GM19025 (cell line): Measurements from ENCODE around the gene PSEN2.
"Not testable (repeated sequence)": the region's sequence is repeated elsewhere in the genome, so short reads cannot be mapped to it uniquely, and the experiment has no call there.

Experiments used
- ATAC-seq: cut with Tn5 transposase; IDR thresholded peaks from one replicate; pipeline ENCODE4 v1.9.1; 2021; ENCODE audit warnings: mild to moderate bottlenecking, low read depth, moderate library complexity; ENCODE audit not compliant: unreplicated experiment

Gene PSEN2

DNA sequence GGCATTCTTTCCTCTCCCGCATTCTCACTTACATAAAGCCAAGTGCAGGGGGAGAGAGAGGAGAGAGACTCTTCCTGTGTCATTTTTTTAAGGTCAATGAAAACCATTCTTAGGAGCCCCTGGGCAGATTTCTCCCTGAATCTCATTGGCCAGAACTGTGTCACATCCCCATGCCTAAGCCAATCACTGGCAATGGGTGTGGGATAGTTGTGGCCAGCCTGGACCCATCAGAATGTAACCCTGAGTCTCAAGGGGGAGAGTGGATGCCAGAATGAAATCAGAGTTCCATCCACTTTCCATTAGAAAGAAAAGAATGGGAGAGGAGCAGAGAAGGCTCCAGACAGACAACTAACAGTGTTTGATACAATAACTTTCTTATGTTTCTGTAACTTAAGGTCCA, 38.5 kb downstream of the PSEN2 start:
- ATAC-seq: no peak

DNA sequence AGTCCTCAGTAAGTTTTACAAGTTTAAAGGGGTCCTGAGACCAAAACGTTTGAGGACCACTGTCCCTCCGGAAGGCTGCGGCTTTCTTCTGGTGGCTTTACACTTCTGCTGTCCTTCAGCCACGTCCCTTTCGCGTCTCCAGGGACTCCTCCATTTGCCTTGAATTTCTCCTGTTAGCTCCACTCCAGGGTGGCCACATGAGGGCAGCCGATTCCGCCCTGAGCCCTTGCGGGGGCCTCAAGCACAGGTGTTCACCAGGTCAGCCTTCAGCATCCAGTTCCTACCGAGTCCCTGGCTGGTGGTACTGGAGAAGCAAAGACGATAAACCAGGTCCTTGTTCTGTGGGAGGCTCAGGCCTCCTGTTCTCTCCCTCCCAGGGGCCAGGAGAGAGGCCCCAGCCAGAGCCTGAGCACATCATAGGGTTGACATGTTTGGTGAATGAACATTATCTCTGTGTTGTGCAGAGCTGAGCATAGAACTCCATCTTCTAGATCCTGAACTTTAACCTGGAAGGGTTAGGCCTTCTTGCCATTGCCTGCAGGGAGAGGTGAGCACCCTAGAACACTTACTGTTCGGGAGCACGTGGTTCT, 42.3 kb downstream of the PSEN2 start:
- ATAC-seq: no peak

DNA sequence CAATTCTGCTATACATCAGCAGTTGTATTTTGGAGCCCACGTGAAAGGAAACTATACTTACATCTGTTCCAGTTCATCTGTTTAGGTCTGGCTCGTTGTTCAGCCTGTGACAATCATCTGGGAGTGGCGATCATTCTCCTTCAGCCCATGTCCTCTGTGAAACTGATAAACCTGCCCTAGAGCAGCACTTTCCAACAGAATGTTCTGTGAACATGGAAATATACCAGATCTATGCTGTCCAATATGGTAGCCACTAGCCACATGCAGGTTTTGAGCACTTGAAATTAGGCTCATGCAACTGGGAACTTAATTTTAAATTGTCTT, 45.2 kb downstream of the PSEN2 start:
- peak; percentile 6 for ATAC-seq

DNA sequence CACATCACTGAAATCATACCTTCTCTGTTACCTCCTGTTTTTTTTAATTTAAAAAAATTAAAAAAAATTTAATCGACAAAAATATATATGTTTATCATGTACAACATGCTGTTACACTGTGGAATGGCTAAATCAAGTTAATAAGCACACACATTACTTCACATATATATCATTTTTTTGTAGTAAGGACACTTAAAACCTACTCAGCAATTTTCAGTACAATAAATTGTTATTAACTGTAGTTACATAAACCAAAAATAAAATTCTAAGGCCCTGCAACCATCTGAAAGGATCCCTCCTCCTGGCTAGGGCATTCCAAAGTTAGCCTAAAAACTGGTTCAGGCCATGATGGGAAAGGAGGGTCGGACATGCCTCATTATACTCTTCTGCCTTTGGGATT, 46.1 kb downstream of the PSEN2 start:
- no peak for ATAC-seq

DNA sequence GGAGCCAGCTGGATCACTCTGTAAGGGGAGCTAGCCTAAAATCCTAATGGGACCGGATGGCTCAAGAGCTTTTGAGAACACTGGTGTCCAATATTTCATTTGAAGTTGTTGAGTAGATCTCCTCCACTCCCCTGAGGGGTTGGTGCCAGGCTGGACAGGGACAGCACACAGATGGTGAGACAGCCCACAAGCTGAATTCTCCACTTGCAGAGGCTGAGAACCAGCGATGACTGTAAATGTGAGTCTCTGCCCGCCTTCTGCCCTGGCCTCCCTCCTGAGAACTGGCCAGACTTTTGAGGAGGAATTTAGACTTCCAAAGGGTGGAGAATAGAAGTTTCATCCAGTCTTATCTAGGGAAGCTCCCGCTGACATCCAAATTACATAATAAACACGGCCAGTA, 49.2 kb downstream of the PSEN2 start:
- no peak for ATAC-seq

DNA sequence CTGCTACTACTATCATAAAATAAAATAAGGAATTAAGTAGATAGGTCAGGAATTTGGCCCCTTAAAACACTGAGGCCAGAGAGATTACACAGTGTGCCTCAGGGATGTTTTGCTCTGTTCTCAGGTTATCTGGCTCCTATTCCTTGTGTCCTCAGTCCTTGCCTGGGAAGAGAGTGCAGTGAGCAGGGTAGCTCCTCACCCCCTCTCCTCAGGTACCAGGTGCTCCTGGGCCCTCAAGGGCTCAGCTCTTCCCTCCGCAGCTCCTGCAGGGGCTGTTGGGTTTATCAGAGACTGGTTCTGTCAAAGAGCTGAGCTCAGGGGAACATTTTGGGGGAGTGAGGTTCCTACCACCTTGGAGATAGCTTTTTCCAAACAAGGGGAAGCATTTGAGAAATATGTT, 49.6 kb downstream of the PSEN2 start:
- ATAC-seq: no peak

DNA sequence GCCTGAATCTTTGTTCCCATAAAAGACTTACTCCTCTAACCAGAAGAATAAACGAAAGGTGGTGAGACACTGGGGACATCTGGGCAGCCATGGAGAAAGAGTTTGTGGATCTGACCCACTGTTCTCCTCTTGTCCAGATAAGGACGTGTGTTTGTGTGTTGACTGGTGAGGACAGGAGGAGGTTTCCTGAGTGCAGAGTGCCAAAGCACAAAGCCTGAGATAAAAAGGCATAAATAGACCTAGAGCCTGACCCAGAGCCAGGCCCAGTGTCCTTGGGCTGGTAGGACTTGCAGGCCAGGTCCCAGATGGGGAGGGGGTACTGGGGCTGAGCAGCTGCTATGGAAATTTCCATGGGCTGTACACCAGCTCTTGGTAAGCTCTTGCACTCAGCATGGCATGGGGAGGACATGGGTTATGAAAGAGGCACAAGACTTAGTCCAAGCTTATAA, 50.1 kb downstream of the PSEN2 start:
- no peak for ATAC-seq

DNA sequence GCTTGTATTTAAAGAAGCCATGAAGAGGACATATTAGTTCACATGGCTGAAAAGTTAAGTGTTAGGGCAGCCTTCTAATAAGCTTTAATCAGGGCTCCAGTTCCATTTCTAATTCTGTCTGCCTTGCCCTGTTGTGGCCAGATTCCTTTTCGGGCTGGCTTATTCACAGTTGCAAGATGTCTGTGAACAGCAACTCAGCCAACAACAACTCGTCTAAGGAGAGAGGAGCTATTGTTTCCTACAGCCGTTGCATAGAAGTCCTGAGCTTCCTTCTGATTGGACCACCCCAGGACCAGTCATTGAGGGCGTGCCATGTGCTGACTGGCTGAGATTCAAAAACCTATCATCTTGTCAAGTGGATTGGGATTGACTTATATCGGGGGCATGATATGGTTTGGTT, 51.1 kb downstream of the PSEN2 start:
- no peak for ATAC-seq

DNA sequence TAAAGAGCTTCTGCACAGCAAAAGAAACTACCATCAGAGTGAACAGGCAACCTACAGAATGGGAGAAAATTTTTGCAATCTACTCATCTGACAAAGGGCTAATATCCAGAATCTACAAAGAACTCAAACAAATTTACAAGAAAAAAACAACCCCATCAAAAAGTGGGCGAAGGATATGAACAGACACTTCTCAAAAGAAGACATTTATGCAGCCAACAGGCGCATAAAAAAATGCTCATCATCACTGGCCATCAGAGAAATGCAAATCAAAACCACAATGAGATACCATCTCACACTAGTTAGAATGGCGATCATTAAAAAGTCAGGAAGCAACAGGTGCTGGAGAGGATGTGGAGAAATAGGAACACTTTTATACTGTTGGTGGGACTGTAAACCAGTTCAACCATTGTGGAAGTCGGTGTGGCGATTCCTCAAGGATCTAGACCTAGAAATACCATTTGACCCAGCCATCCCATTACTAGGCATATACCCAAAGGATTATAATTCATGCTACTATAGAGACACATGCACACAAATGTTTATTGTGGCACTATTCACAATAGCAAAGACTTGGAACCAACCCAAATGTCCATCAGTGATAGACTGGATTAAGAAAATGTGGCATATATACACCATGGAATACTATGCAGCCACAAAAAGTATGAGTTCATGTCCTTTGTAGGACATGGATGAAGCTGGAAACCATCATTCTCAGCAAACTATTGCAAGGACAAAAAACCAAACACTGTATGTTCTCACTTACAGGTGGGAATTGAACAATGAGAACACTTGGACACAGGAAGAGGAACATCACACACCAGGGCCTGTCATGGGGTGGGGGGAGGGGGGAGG, 59.1 kb downstream of the PSEN2 start:
- ATAC-seq: not testable (repeated sequence)

DNA sequence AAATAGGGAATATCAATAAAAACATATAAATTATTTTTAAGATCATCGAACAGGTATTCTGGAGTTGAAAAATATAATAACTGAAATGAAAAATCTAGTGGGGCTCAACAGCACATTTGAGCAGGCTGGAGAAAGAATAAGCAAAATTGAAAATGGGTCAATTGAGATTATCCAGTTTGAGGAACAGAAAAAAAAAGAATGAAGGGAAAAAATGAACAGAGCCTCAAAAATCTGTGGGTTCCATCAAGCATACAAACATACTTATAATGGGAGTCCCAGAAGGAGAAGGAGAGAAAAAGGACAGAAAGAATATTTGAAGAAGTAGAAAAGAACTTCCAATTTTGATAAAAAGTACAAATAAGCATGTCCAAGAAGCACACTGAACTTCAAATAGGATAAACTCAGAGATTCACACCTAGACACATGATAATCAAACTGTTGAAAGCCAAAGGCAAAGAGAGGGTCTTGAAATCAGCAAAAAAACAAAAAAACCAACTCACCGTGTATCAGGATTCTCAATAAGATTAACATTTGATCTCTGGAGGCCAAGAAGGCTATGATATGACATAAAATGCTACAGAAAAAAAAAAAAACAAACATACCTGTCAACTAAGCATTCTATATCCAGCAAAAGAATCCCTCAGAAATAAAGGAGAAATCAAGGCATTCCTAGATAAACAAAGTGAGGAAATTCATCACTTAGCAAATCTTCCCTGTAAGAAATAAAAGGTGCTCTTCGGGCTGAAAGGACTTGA, 64.2 kb downstream of the PSEN2 start:
- no peak for ATAC-seq

DNA sequence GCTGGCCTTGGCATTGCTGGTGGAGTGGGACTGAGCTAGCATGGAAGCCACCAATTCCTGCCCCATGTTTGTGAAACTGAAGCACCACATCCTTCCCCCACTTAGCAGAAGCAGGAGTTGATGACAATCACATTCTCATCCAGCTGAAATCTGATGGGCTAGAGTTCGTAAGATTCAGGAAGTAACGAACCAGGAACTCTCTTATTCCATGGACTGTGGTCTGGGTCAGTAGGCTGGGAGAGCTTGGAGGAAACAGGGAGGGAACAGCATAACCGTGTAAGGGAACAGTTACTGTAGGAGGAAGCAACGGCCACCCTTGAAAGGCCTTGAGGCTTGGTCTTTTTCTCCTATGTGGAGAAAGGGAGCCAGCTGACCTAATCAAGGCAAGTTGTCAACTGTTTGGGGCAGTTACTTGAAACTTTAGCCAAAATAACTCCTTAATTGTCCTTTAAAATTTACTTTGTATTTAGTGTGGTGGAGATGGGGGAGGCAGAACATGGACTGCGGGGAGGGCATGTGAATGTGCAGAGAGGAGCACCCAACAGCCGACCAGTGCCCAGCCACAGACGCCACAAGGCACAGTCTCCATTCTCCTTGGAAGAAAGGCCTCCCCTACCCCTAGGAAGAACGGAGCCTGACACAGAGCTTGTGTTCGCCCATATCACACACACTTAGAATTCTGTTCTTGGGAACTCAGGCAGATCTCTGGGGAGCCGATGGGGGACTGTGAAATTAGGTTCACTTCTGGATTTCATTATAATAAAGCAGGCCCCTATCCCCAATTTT, 67.7 kb downstream of the PSEN2 start:
- no peak for ATAC-seq

DNA sequence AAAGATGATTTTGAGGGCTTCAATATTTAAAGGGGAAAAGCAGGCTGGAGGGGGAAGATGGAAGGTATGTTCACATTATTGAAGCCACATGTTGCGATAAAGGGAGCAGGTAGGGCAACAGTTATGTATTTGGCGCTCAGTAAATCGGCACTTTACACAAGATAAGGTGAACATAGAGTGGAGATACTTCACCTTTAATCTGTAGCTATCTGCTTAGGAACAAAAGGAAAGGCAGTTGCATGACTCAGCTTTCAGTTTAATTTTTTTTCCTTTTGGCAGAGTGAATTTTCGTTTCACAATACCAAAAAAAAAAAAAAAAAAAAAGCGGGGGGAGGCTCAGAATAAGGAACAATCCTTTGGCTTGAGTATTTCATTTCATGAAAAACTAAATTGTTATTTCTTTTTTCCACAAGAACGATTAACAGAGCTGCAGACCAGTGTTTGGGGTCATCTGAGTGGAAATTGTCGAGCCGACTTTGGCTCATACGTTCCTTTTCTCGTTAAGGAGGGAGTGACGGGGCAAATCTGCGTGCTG, 68.6 kb downstream of the PSEN2 start:
- no peak for ATAC-seq

DNA sequence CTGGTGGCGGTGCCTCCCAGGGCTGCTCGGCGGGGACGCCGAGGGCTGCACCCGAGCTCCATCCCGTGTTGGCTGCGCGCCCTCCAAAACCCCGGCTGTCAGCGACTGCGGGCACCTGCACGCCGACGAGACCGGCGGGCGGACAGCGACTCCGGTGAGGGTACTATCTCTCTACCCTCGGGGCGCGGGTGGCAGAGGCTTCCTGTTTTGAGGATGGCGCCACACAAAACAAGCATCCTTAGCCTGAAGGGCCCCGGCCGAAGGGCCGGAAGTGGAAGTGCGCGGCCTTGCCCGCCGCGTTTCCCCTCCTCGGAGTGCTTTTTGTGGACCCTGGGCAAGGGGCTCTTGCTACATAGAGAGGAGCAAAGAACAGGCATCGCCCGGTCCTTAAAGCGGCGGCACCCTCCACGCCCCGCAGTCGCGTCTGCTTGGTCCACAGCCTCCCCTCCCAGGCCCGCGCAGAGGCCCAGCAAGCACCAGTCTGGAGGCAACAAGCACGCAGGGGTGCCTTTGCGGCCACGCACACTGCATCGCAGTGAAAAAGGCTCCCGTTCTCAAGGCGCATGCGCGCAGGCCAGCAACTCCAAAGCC, 69.1 kb downstream of the PSEN2 start:
- ATAC-seq: peak; percentile 20

DNA sequence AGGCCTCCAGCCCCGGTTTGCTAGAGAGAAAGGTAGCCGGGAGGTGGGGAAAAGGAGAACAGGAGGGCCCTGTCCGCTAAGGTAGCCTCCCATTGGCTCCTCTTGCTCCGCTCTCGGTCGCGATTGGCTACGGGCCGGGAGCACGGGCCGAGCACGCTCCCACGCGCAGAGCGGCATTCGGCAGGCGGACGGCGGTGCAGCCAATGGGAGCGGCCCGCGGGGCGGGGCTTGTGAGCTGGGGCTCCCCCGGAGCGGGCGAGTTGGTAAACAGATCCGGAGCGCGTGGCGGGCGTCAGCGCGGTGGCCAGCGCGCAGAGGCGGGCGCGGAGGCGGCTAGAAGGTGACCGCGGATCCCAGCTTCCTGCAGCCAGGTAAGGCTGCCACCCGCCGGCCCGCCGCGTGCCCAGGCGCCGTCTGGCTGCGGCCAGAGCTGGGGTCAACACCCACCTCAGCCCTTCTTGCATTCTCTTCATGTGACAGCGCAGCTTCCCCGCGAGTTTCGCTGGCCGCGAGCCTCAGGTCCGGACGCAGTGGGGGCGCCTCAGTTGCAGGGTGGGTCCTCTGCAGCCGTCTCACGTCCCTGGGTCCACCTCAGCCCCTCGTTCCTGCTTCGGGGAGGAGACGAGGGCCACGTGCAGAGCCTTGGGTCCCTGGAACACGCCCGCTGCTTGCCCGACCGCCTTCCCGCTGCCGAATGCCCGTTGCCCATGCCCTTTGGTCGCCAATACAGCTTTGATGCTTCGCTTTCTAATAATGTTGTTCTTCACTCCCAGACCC, 69.8 kb downstream of the PSEN2 start, which contains the start of gene COQ8A:
Gene COQ8A (plus strand): TSS at position 266 of the 777 bp plus-strand sequence. CDS start 21,092 bp downstream, outside the sequence.
- ATAC-seq: peak; percentile 94

DNA sequence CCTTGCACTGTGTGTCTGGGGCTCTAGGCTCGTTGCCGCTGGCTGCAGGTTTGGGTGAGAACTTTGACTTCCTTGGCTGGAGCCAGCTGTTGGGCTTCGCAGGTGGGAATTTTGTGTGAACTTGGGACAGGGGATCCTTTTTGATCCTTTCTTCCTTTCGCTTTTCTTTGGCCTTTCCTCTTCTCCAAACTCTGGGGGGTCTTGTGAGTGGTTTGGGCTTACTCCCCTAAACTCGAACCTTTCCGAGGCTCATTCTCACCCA, 70.3 kb downstream of the PSEN2 start:
- no peak for ATAC-seq

DNA sequence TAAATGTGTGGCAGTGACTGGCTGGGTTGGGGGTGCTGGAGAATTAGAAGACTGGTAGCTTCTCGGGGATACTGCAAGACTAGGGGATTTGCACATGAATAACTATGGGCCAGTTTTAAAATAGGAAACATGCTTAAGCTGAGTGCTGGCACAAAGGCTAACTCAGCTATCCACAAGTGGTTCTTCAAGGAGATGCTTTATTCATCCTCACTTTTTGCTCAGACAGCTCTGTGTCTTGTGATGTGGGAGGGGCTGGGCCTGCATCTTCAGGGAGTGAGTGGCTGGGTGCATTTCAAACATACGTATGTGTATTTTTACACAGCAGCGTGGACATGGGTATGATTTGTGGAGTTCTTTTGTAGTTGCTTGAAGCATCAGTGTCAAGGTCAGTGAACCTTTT, 72.0 kb downstream of the PSEN2 start:
- no peak for ATAC-seq

DNA sequence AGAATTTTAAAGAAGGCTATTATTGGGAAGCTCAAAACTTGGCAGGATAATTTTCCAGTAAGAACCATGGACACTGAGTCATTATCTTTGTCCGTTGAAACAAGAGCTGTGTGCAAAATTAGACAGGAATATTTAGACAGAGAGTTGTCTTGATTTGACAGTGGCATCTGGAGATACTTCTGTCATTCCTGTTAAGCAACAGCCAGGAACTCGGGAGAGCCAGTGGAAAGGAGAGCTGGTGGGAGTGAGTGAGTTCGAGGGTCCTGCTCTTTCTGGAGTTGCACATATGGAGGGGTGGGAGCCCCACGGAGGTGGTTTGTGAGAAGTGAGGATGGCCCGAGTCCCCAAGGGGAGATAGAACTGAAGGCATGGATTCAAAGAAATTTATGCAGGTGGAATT, 72.7 kb downstream of the PSEN2 start:
- no peak for ATAC-seq

DNA sequence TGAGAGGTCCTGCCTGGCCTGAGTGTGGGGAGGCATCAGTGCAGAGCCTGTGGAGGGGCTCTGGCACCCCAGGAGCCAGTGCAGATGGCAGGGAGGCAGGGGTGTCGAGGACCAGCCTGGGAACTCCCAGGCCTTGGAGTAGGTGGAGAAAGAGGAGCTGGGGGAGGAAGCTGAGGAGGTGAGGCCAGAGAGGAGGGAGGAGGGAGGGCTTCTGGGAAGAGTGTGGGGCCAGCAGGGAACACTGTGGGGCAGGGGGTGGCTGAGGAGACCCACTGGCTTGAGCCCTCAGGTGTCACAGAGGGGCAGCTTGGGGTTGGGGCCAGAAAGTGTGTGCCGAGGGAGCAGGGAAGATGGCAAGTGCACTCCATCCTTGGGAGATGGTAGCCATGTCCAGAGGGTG, 73.5 kb downstream of the PSEN2 start:
- ATAC-seq: no peak

DNA sequence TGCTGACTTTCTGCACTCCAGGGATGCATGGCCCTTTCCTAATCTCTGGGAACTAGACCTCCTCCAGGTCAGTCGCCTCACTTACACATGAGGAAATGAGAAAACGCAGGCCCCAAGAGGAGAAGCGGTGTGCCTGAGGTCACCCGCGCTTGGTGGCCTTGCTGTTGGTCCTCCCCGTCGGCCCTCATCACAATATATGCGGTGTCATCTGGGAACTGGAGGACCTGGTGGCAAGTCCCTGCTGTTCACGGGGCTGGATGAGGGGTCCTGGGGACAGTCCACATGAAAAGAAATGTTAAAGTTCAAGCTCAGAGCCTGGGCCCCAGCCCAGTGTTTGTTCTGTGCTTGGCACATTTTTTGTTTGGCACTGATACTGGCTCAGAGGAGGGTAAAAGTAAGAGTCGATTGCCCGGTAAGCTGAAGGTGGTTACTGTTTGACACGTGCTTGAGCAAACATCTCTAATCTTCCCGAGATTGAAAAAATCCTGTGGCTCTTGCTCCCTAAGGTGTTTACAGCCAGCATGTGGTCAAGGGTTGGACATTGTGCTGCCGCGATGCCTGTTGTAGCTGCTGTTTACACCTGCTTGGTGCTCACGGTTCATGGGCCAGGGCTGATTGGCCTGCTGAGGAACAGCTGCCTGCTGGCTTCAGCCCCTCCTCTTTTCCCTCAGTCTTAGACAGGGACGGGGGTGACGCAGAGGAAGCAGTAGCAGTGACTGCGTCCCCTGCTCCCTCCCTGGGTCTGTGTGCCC, 74.9 kb downstream of the PSEN2 start:
- no peak for ATAC-seq
